Glutamatergic neuron (in vitro differentiated cells): Measurements from ENCODE around the gene GNB1. TPM values are rescaled to one million over a fixed set of nuclear protein-coding genes. Genes with fewer than 3 reads are reported as not detected.

Source experiments
- DNase-seq: peaks from one replicate; pipeline ENCODE4 v3.0.0; 2022
- H3K27ac Mint-ChIP-seq: one replicate; pipeline ENCODE4 v1.8.0; 2020; ENCODE audit warnings: mild to moderate bottlenecking, mixed read lengths, inconsistent platforms; ENCODE audit not compliant: unreplicated experiment
- H3K27me3 Mint-ChIP-seq: one replicate; pipeline ENCODE4 v1.8.0; 2020; ENCODE audit warnings: mild to moderate bottlenecking, moderate library complexity, mixed read lengths, inconsistent platforms; ENCODE audit not compliant: unreplicated experiment
- H3K36me3 Mint-ChIP-seq: one replicate; pipeline ENCODE4 v1.8.0; 2020; ENCODE audit warnings: mild to moderate bottlenecking, mixed read lengths, inconsistent platforms; ENCODE audit not compliant: unreplicated experiment
- H3K4me1 Mint-ChIP-seq: one replicate; pipeline ENCODE4 v1.8.0; 2020; ENCODE audit warnings: mild to moderate bottlenecking, low read depth, mixed read lengths, inconsistent platforms; ENCODE audit not compliant: unreplicated experiment
- H3K4me3 Mint-ChIP-seq: one replicate; pipeline ENCODE4 v1.8.0; 2020; ENCODE audit warnings: mild to moderate bottlenecking, mixed read lengths, inconsistent platforms; ENCODE audit not compliant: unreplicated experiment
- H3K9me3 Mint-ChIP-seq: one replicate; pipeline ENCODE4 v1.8.0; 2020; ENCODE audit warnings: mild to moderate bottlenecking, moderate library complexity, mixed read lengths, inconsistent platforms; ENCODE audit not compliant: unreplicated experiment
- total RNA-seq: library from RNA; stranded (reverse); fragmentation: NEBNext Ultra II Directional; extraction: Animal tissue kit (Norgen Biotek cat#: 25700); gene quantifications from one replicate; pipeline ENCODE4 v1.2.1, GENCODE V29; 2021; ENCODE audit not compliant: unreplicated experiment
- TF ChIP-seq, protein P1 (sequence below): fragments of 200-600 bp; sonication (generic); IDR thresholded peaks from one replicate; pipeline ENCODE4 v1.5.0; 2021; ENCODE audit not compliant: partially characterized antibody, unreplicated experiment

GNB1 gene
- total RNA-seq, 1 donor from 2014 or later: 734 TPM

DNA sequence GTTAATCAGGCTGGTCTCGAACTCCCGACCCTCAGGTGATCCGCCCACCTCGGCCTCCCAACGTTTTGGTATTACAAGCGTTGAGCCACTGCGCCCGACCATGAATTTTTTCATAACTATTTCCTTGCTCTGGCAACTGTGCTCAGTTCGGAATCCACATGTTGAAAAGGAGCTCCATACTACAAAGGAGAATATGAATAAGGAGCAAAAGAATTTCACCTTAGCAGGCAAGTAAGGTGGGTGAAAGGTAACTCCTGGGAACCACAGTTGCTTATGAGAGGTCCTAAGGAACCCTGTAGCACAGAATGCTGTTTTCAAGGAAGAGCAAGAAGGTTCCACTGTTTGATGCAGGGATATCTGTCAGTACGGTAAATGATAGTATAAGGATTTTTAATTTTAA lies 82.7 kb downstream of the GNB1 start:
- peaks cover 4% of the 10 kb centered on the region for H3K9me3 Mint-ChIP-seq
- H3K27ac Mint-ChIP-seq: no peak overlapping the region
- peaks cover 5% of the 10 kb centered on the region for H3K27me3 Mint-ChIP-seq
- H3K4me3 Mint-ChIP-seq: no peak overlapping the region
- TF ChIP-seq, protein P1, sequence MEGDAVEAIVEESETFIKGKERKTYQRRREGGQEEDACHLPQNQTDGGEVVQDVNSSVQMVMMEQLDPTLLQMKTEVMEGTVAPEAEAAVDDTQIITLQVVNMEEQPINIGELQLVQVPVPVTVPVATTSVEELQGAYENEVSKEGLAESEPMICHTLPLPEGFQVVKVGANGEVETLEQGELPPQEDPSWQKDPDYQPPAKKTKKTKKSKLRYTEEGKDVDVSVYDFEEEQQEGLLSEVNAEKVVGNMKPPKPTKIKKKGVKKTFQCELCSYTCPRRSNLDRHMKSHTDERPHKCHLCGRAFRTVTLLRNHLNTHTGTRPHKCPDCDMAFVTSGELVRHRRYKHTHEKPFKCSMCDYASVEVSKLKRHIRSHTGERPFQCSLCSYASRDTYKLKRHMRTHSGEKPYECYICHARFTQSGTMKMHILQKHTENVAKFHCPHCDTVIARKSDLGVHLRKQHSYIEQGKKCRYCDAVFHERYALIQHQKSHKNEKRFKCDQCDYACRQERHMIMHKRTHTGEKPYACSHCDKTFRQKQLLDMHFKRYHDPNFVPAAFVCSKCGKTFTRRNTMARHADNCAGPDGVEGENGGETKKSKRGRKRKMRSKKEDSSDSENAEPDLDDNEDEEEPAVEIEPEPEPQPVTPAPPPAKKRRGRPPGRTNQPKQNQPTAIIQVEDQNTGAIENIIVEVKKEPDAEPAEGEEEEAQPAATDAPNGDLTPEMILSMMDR: no peak
- peaks cover 5% of the 10 kb centered on the region for H3K36me3 Mint-ChIP-seq
- H3K4me1 Mint-ChIP-seq: peaks cover 3% of the 10 kb centered on the region
- DNase-seq: no peak

DNA sequence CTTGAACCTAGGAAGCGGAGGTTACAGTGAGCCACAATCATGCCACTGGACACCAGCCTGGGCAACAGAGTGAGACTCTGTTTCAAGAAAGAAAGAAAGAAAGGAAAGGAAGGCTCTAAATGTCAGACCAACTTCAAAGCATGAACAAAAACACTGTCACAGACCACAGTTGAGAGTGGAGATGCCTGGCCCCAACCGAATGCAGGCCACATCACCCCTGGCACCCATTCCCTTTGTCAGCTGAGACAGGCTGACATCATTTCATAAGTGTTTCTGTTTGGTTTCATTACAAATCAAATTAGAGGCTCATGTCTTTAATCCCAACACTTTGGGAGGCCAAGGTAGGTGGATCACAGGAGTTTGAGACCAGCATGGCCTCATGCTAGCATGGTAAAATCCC lies 84.0 kb downstream of the GNB1 start:
- DNase-seq: no peak
- peaks cover 6% of the 10 kb centered on the region for H3K4me1 Mint-ChIP-seq
- no peak overlapping the region for H3K4me3 Mint-ChIP-seq
- peaks cover 2% of the 10 kb centered on the region for H3K27me3 Mint-ChIP-seq
- H3K9me3 Mint-ChIP-seq: peaks cover 4% of the 10 kb centered on the region
- no peak overlapping the region for H3K27ac Mint-ChIP-seq
- peaks cover 5% of the 10 kb centered on the region for H3K36me3 Mint-ChIP-seq
- TF ChIP-seq, protein P1: no peak

DNA sequence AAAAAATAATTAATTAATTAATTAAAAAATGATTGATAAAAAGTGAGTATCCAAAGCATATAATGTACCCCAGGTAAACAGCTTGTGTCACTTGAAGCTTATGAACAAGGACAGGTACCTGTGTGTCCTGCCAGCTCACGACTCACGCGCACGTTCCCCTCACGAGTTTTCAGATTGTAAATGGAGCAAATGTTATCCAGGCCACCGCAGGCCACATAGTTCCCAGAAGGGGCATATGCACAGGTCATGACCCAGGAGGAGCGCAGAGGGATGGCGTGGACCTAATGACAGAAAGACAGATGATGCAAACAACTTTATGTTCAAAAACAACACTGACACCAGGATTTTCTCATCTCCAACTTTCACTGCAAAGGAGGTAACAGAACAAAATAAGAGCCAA lies 86.6 kb downstream of the GNB1 start:
- TF ChIP-seq, protein P1: no peak
- no peak overlapping the region for H3K27ac Mint-ChIP-seq
- H3K4me1 Mint-ChIP-seq: peaks cover 21% of the 10 kb centered on the region
- H3K27me3 Mint-ChIP-seq: peaks cover 2% of the 10 kb centered on the region
- H3K36me3 Mint-ChIP-seq: peaks cover 5% of the 10 kb centered on the region
- no peak for DNase-seq
- no peak overlapping the region for H3K4me3 Mint-ChIP-seq
- H3K9me3 Mint-ChIP-seq: peaks cover 4% of the 10 kb centered on the region

DNA sequence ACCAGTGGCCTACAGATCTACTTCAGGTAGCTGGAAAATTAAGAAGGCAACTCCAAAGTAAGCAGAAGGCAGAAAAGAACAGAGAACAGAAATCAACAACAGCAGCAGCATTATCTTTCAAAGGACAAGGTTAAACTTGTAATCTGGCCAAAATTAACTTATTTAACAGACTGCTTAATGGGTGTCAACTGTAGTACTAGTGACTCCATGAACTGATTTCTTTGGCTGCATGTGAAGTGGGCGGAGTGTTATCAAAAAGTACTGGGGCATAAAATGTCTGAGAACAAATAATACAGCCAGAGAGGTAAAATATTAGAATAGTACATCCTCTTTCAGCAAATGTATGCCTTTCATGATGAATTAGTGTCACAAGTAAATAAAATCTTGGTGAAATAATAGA lies 88.0 kb downstream of the GNB1 start:
- Mint-ChIP-seq H3K36me3 (peaks cover 5% of the 10 kb centered on the region), H3K27me3 (peaks cover 2% of the 10 kb centered on the region), H3K4me1 (peaks cover 21% of the 10 kb centered on the region), H3K4me3 (no peak overlapping the region), H3K27ac (no peak overlapping the region), H3K9me3 (peaks cover 4% of the 10 kb centered on the region)
- no peak for DNase-seq
- TF ChIP-seq, protein P1: no peak

DNA sequence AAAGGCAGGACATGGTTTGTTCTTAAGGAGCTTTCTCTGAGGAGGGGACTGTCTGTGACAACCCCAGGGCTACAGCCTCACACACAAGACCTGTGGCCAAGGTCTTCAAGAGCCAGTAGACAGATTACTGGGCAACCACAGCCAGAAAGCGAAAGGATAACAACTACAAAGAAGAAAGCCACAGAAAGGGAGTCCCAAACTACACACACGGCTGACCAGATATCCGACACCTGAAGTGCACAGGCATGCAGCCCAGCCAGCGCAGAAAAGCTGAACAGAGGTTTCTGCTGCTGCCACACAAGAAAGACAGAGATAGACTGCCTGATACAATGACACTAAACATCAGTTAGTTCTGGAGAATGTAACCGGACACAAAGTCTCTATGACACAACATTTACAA lies 91.2 kb downstream of the GNB1 start:
- peaks cover 21% of the 10 kb centered on the region for H3K4me1 Mint-ChIP-seq
- H3K27me3 Mint-ChIP-seq: peaks cover 2% of the 10 kb centered on the region
- no peak overlapping the region for H3K4me3 Mint-ChIP-seq
- no peak for DNase-seq
- TF ChIP-seq, protein P1: no peak
- H3K9me3 Mint-ChIP-seq: peaks cover 2% of the 10 kb centered on the region
- peaks cover 10% of the 10 kb centered on the region for H3K36me3 Mint-ChIP-seq
- no peak overlapping the region for H3K27ac Mint-ChIP-seq
